GM19193 (cell line): Measurements from ENCODE around the gene PLS1.

Source experiments
- POLR2A ChIP-seq: IDR thresholded peaks from 4 replicates; pipeline ENCODE4 v1.6.1; 2011; ENCODE audit not compliant: insufficient read depth, insufficient read length; ENCODE audit errors: extremely low read depth

Gene PLS1

GRCh38 chr3:142754494-142754893 lies 158.3 kb downstream of the PLS1 start:
- no peak for TF ChIP-seq POLR2A
